UCSD-AML1 (cell line): ENCODE data around the gene MEMO1.
A peak's percentile ranks its signal among the peaks of the same experiment; 100 is the strongest.
"Not testable (repeated sequence)": the region's sequence is repeated elsewhere in the genome, so short reads cannot be mapped to it uniquely, and the experiment has no call there.

Experiments
- DNase-seq: peaks from one replicate; lab custom pipeline; 2025; ENCODE audit not compliant: unreplicated experiment; lab: John Stamatoyannopoulos, UW

Gene MEMO1

GRCh38 chr2:32010670-32011484 lies at the start of gene MEMO1:
TSS of gene MEMO1 (minus strand) at chr2:32011008. CDS start at chr2:32010247, 761 bp downstream.
- DNase-seq: peak; percentile 98

GRCh38 chr2:32060266-32060665 lies 49.5 kb upstream of the MEMO1 start:
- DNase-seq: no peak

- DNase-seq: no peak
These were observed 47.3 kb upstream of the MEMO1 start for GRCh38 chr2:32058130-32058529.

GRCh38 chr2:32054583-32054982 lies 43.8 kb upstream of the MEMO1 start:
- not testable (repeated sequence) for DNase-seq

- no peak for DNase-seq
These were observed 41.1 kb upstream of the MEMO1 start for GRCh38 chr2:32051836-32052439.

GRCh38 chr2:32043561-32043960 lies 32.8 kb upstream of the MEMO1 start:
- no peak for DNase-seq

- peak; percentile 93 for DNase-seq
These were observed 28.8 kb upstream of the MEMO1 start, which contains the start of gene DPY30 for GRCh38 chr2:32039447-32040219. TSS of gene DPY30 (minus strand) at chr2:32039805. CDS start at chr2:32039456, 349 bp downstream.

GRCh38 chr2:32034198-32034887 lies 23.5 kb upstream of the MEMO1 start:
- DNase-seq: not testable (repeated sequence)

- not testable (repeated sequence) for DNase-seq
These were observed 8.1 kb upstream of the MEMO1 start for GRCh38 chr2:32018789-32019482.

GRCh38 chr2:32012872-32013271 lies 2.1 kb upstream of the MEMO1 start:
- DNase-seq: no peak

GRCh38 chr2:32011485-32011960 lies 715 bp upstream of the MEMO1 start:
- no peak for DNase-seq

GRCh38 chr2:32010280-32010669 lies 533 bp downstream of the MEMO1 start:
- DNase-seq: peak; percentile 85

- DNase-seq: peak; percentile 51
These were observed 1.1 kb downstream of the MEMO1 start for GRCh38 chr2:32009516-32010256.

GRCh38 chr2:32008805-32009515 lies 1.8 kb downstream of the MEMO1 start:
- DNase-seq: no peak

- DNase-seq: no peak
These were observed 3.8 kb downstream of the MEMO1 start for GRCh38 chr2:32007121-32007391.

- no peak for DNase-seq
These were observed 5.3 kb downstream of the MEMO1 start for GRCh38 chr2:32005371-32005976.

GRCh38 chr2:32003791-32004190 lies 7.0 kb downstream of the MEMO1 start:
- DNase-seq: no peak

GRCh38 chr2:32002406-32002805 lies 8.4 kb downstream of the MEMO1 start:
- no peak for DNase-seq

- DNase-seq: no peak
These were observed 11.4 kb downstream of the MEMO1 start for GRCh38 chr2:31999438-31999837.
